NK-92 (cell line): ENCODE data around the gene PRR4.

Experiments used
- DNase-seq: peaks from one replicate; lab custom pipeline; 2025; ENCODE audit not compliant: unreplicated experiment; lab: John Stamatoyannopoulos, UW

Gene PRR4

GRCh38 chr12:10849425-10849878 lies at the start of gene PRR4:
TSS of gene PRR4 (minus strand) at chr12:10849475. CDS start at chr12:10849437, 38 bp downstream.
- no peak for DNase-seq

GRCh38 chr12:10896854-10897253 lies 47.6 kb upstream of the PRR4 start:
- no peak for DNase-seq

GRCh38 chr12:10891937-10892336 lies 42.7 kb upstream of the PRR4 start:
- no peak for DNase-seq

GRCh38 chr12:10889226-10889625 lies 40.0 kb upstream of the PRR4 start:
- no peak for DNase-seq

- no peak for DNase-seq
These were observed 34.9 kb upstream of the PRR4 start, which contains the start of gene PRH1 for GRCh38 chr12:10884086-10884725. TSS of gene PRH1 (minus strand) at chr12:10884255. CDS start at chr12:10884217, 38 bp downstream.

- no peak for DNase-seq
These were observed 24.1 kb upstream of the PRR4 start for GRCh38 chr12:10873378-10873777.

- no peak for DNase-seq
These were observed 18.1 kb upstream of the PRR4 start for GRCh38 chr12:10867381-10867780.

- DNase-seq: no peak
These were observed 14.4 kb upstream of the PRR4 start for GRCh38 chr12:10863512-10864218.

- DNase-seq: no peak
These were observed 12.1 kb upstream of the PRR4 start for GRCh38 chr12:10861366-10861765.

- no peak for DNase-seq
These were observed 6.5 kb upstream of the PRR4 start for GRCh38 chr12:10855807-10856206.

GRCh38 chr12:10853776-10854175 lies 4.5 kb upstream of the PRR4 start:
- no peak for DNase-seq

- DNase-seq: no peak
These were observed 2.1 kb upstream of the PRR4 start for GRCh38 chr12:10851243-10851858.

- no peak for DNase-seq
These were observed 1.5 kb downstream of the PRR4 start for GRCh38 chr12:10847744-10848143.

GRCh38 chr12:10842862-10843261 lies 6.4 kb downstream of the PRR4 start:
- no peak for DNase-seq

GRCh38 chr12:10838461-10838860 lies 10.8 kb downstream of the PRR4 start:
- DNase-seq: no peak

GRCh38 chr12:10829994-10830393 lies 19.3 kb downstream of the PRR4 start:
- no peak for DNase-seq

- DNase-seq: no peak
These were observed 23.0 kb downstream of the PRR4 start, which contains the start of gene TAS2R10 for GRCh38 chr12:10826258-10826657. TSS of gene TAS2R10 (minus strand) at chr12:10826358. CDS start at chr12:10826269, 89 bp downstream.

- DNase-seq: no peak
These were observed 24.3 kb downstream of the PRR4 start for GRCh38 chr12:10824957-10825356.

- DNase-seq: no peak
These were observed 37.3 kb downstream of the PRR4 start for GRCh38 chr12:10811883-10812536.

GRCh38 chr12:10810068-10810467 lies 39.2 kb downstream of the PRR4 start, which contains the start of gene TAS2R9:
TSS of gene TAS2R9 (minus strand) at chr12:10810168. CDS start at chr12:10810075, 93 bp downstream.
- DNase-seq: no peak

GRCh38 chr12:10807186-10807585 lies 42.1 kb downstream of the PRR4 start, which contains the start of gene TAS2R8:
TSS of gene TAS2R8 (minus strand) at chr12:10807286. CDS start at chr12:10806980, 306 bp downstream.
- DNase-seq: no peak
